Measurements from ENCODE around the gene AVL9.

The AVL9 gene

DNA sequence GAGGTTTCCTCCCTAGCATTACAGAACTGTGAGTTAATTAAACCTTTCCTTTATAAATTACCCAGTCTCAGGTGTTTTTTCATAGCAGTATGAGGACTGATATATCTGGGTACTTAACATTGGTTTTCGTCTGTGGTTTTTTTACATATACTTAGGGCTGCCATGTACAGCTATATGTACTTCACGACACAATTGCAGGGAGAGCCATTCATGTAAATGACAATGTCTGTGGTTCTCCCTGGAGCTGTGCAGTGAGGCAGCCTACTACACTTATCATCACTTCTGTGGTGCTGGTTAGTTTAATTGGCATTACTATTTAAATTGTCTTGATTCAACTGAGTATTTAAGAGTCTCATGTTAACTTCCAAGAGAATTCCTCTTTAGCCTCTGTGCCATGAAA is 40.7 kb downstream of the AVL9 start:
- Mint-ChIP-seq H3K9me3 (no peaks in the 10 kb centered on the region), H3K4me3 (no peak overlapping the region), H3K36me3 (ENCODE audit: low read depth) (peaks cover 42% of the 10 kb centered on the region), H3K4me1 (ENCODE audit: low read depth) (peaks cover 47% of the 10 kb centered on the region), H3K27me3 (no peaks in the 10 kb centered on the region), H3K27ac (peak overlapping the region; percentile 68)

DNA sequence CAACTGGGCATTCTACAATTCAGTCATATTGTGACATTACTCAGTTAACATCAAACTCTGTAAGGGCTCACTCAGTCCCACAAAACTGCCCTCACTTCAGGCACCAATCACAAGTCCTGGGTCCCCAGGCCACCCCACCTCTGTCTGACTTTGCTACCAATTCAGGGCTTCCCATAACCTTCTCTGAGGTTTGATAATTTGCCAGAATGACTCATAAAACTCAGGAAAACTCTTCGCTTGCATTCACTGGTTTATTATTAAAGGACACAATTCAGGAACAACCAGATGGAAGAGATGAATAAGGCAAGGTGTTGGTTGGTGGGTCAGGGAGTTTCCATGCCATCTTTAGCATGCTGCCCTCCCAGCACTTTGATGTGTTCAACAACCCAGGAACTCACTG is 41.3 kb downstream of the AVL9 start:
- Mint-ChIP-seq H3K9me3 (no peaks in the 10 kb centered on the region), H3K27ac (peak overlapping the region; percentile 68), H3K27me3 (no peaks in the 10 kb centered on the region), H3K36me3 (ENCODE audit: low read depth) (peaks cover 42% of the 10 kb centered on the region), H3K4me3 (no peak overlapping the region), H3K4me1 (ENCODE audit: low read depth) (peaks cover 47% of the 10 kb centered on the region)

DNA sequence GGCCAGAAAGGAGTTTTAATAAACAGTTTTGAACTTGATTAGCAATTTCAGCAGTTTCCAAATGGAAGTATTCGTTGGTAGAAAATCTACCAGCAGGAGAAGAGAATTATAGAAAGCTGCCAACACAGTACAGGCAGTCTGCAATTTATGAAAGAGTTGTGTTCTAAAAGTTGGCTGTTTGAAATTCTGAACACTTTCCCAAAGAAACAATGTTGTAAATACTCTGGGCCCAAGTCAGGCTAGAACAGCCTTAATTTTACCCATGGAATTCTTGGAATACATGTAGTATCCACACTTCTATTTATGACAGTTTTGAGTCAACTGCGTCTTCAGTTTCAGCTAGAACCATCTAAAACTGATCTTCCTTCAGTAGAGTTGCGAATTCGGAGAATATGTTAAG is 42.5 kb downstream of the AVL9 start:
- no peaks in the 10 kb centered on the region for H3K27me3 Mint-ChIP-seq
- no peaks in the 10 kb centered on the region for H3K9me3 Mint-ChIP-seq
- H3K4me1 Mint-ChIP-seq (ENCODE audit: low read depth): peaks cover 44% of the 10 kb centered on the region
- peaks cover 40% of the 10 kb centered on the region for H3K36me3 Mint-ChIP-seq (ENCODE audit: low read depth)
- no peak overlapping the region for H3K27ac Mint-ChIP-seq
- H3K4me3 Mint-ChIP-seq: no peak overlapping the region

DNA sequence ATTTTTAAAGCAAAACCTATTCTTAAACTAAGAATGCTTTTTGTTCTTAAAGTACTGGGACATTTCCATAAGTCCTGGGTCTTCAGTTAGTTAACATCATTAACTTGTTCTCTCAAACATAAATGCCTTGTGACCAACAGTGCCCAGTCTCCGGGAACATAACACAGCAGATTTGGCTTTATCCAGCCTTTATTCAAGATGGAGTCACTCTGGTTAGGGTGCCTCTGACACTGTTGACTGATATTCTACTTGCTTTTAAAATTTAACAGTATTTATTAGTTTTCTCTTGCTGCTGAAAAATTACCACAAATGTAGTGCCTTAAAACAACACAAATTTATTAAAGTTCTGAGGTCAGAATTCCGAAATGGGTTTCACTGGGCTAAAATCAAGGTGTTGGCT is 44.1 kb downstream of the AVL9 start:
- Mint-ChIP-seq H3K4me1 (ENCODE audit: low read depth) (peaks cover 37% of the 10 kb centered on the region), H3K9me3 (no peaks in the 10 kb centered on the region), H3K27me3 (no peaks in the 10 kb centered on the region), H3K27ac (peak overlapping the region; percentile 85), H3K4me3 (no peak overlapping the region), H3K36me3 (ENCODE audit: low read depth) (peaks cover 50% of the 10 kb centered on the region)

DNA sequence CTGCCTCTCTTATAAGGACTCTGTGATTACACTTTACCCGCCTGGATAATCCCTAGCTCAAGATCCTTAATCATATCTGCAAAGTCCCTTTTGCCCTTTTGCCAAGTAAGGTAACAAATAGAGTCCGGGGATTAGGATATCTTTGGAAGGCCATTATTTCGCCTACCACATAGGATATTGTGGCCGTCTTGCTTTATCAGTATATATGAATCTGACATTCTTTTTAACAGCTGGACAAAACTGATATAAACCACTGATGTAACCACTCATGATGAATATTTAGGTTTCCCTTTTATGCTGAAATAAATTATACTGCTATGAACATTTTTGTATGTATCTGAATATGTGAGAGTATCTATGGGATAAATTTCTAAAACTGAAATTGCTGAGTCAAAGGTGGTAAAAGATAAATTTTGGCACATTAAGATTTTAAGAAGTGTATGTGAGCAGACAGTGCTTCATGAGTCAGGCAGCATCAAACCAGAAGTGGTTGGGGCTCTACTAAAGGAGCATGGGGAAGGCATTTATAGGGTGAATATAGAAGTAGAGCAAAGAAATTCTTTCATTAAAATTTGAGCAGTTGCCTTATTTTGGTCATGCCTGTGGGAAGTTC is 44.7 kb downstream of the AVL9 start:
- peaks cover 54% of the 10 kb centered on the region for H3K36me3 Mint-ChIP-seq (ENCODE audit: low read depth)
- no peak overlapping the region for H3K4me3 Mint-ChIP-seq
- H3K9me3 Mint-ChIP-seq: no peaks in the 10 kb centered on the region
- H3K27me3 Mint-ChIP-seq: no peaks in the 10 kb centered on the region
- H3K27ac Mint-ChIP-seq: peak overlapping the region; percentile 85
- peaks cover 36% of the 10 kb centered on the region for H3K4me1 Mint-ChIP-seq (ENCODE audit: low read depth)

DNA sequence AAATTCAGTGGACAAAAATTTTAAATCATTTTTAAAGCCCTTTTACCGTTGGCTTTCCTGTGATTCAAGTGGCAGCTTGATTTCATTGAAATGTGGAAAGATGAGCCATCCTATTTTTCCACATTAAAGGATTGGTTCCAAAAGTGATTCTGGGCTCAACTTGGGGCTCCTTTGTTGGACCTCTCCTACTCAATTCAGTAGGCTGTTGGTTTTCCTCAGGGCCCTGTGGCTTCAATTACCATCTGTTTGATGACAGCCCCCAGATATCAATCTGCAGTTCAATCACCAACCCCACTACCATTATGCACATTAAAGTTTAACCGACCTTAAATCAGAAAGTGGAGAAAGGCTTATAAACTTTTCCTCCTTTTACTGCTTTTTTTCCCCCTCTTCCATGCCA is 47.3 kb downstream of the AVL9 start:
- no peaks in the 10 kb centered on the region for H3K27me3 Mint-ChIP-seq
- H3K4me3 Mint-ChIP-seq: no peak overlapping the region
- no peak overlapping the region for H3K27ac Mint-ChIP-seq
- H3K4me1 Mint-ChIP-seq (ENCODE audit: low read depth): peaks cover 18% of the 10 kb centered on the region
- H3K36me3 Mint-ChIP-seq (ENCODE audit: low read depth): peaks cover 52% of the 10 kb centered on the region
- H3K9me3 Mint-ChIP-seq: no peaks in the 10 kb centered on the region

DNA sequence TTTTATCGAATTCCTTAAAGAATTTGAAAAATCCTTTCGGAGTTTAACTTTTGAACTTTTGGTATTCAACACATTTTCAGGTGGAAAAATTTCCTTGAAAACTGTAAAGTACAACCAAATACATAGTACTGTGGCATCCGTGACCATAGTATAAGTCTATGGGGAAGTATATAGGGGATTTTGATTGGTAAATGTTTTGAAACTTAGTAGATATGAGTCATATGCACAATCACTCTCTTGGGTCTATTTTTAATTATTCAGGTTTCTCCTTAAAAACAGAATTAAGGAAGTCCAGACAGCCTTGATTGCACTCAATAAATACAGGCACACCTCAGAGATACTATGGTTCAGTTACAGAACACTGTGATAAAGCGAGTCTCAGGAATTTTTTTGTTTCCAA is 64.2 kb downstream of the AVL9 start:
- H3K36me3 Mint-ChIP-seq (ENCODE audit: low read depth): peaks cover 58% of the 10 kb centered on the region
- no peak overlapping the region for H3K27ac Mint-ChIP-seq

DNA sequence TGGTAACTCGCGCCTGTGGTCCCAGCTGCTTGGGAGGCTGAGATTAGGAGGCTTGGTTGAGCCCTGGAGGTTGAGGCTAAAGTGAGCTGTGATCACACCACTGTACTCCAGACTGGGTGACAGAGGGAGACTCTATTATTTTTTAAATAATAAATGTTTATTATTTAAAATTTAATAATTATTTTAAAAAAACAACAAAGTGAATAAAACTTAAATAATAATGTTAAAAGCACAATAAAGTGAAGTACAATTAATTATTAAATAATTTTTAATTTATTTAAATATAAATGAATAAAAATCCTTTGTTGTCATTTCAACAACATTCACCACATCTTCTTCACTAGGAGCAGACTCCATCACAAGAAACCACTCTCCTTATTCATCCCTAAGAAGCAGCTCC is 64.8 kb downstream of the AVL9 start:
- H3K9me3 Mint-ChIP-seq: no peaks in the 10 kb centered on the region
- peaks cover 58% of the 10 kb centered on the region for H3K36me3 Mint-ChIP-seq (ENCODE audit: low read depth)
- H3K27me3 Mint-ChIP-seq: no peaks in the 10 kb centered on the region
- no peak overlapping the region for H3K27ac Mint-ChIP-seq
- no peak overlapping the region for H3K4me3 Mint-ChIP-seq
- H3K4me1 Mint-ChIP-seq (ENCODE audit: low read depth): peaks cover 13% of the 10 kb centered on the region

More for the DNA sequence above, 64.2 kb downstream of the AVL9 start:
- Mint-ChIP-seq H3K4me3 (no peak overlapping the region), H3K27me3 (no peaks in the 10 kb centered on the region), H3K9me3 (no peaks in the 10 kb centered on the region), H3K4me1 (ENCODE audit: low read depth) (peaks cover 13% of the 10 kb centered on the region)

DNA sequence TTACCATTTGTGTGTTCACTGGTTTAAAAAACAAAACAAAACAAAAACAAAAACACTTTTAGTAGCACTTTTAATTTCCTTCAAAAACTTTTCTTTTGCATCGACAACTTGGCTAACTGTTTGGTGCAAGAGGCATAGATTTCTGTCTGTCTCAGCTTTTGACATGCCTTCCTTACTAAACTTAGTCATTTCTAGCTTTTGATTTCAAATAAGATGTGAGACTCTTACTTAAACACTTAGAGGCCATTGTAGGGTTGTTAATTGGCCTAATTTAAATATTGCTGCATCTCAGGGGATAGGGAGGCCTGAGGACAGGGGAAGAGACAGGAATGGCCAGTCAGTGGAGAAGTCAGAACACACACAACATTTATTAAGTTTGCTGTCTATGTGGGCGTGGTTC is 66.3 kb downstream of the AVL9 start:
- Mint-ChIP-seq H3K36me3 (ENCODE audit: low read depth) (peaks cover 55% of the 10 kb centered on the region), H3K4me1 (ENCODE audit: low read depth) (peaks cover 13% of the 10 kb centered on the region), H3K27me3 (no peaks in the 10 kb centered on the region), H3K4me3 (no peak overlapping the region), H3K9me3 (no peaks in the 10 kb centered on the region), H3K27ac (peak overlapping the region; percentile 43)

DNA sequence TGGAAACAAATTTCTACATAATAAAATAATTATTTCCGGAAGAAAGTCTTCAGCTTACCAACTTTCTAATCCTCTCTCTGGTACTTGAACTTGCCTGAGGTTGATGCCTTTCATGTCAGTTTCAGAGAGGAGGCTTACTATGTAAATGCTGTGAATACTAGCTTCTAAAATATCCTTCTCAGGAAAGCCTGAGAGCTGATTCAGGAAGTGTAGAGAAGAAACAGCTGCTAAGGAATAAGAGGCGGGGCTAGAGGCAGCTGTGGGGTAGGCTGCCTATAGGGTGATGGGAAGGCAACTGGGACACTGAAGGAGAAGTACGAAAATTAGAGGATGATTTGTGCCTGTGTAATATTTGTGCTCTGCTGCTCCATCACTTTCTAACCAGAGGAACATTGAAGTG is 69.3 kb downstream of the AVL9 start:
- H3K27me3 Mint-ChIP-seq: no peaks in the 10 kb centered on the region
- peaks cover 7% of the 10 kb centered on the region for H3K4me1 Mint-ChIP-seq (ENCODE audit: low read depth)
- no peaks in the 10 kb centered on the region for H3K9me3 Mint-ChIP-seq
- peaks cover 40% of the 10 kb centered on the region for H3K36me3 Mint-ChIP-seq (ENCODE audit: low read depth)
- no peak overlapping the region for H3K27ac Mint-ChIP-seq
- H3K4me3 Mint-ChIP-seq: no peak overlapping the region

DNA sequence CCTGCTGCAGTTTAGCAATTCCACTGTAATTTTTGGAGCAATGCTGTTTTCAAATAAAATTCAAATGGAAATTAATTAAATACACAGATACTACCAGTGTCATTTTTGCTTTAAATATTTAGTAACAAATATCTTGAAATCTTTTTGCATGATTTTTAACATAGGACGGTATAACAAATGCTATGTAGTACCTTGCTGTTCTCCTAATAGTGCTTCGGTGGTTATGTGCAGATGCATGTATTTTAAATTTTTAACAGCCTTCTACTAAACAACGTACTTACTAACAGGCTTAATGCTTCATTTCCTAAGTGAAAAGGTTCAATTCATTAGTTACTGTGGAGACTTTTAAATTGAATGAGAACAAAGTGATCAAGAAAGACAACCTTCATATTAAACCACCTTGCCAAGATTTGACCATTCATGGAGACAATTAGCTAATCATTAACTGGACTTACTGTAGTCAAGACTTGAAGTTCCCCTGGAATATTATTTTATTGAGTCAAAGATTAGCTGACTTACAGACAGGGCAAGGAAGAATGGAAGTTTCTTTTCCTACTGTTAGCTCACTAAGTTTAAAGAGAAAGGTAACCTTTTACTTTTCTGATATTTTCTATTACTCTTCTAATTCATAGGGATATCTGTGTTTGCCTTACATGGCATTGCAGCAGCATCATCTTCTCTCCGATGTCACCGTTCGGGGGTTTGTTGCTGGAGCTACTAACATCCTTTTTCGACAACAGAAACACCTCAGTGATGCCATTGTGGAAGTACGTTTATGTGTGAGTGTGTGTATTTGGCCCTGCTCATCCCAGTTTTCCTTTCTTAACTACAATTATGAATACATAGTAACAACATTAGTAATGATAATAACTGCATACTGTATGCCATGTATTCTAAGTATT is 74.3 kb downstream of the AVL9 start:
- no peak overlapping the region for H3K4me3 Mint-ChIP-seq
- no peaks in the 10 kb centered on the region for H3K4me1 Mint-ChIP-seq (ENCODE audit: low read depth)
- H3K27me3 Mint-ChIP-seq: no peaks in the 10 kb centered on the region
- H3K36me3 Mint-ChIP-seq (ENCODE audit: low read depth): peaks cover 33% of the 10 kb centered on the region
- peak overlapping the region; percentile 24 for H3K27ac Mint-ChIP-seq
- H3K9me3 Mint-ChIP-seq: no peaks in the 10 kb centered on the region

DNA sequence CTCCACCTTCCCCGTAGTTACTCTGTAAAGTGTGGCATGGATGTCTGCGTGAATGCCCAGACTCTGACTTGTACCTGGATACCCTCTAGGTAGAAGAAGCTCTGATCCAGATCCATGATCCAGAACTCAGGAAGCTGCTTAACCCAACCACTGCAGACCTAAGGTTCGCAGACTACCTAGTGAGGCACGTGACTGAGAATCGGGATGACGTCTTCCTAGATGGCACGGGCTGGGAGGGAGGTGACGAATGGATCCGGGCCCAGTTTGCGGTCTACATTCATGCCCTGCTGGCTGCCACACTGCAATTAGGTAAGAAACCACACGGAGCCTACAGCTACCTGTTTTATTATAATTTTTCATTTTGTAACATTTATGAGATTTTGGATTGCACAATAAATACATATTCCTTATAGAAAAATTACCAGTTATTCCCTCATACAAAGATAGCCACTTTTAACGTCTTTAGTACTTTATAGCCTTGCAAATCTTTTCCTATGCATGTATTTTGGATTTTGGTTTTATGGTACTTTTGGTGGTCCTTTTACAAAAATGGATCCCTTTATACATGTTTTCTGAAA is 77.9 kb downstream of the AVL9 start:
- no peaks in the 10 kb centered on the region for H3K9me3 Mint-ChIP-seq
- no peaks in the 10 kb centered on the region for H3K27me3 Mint-ChIP-seq
- no peak overlapping the region for H3K27ac Mint-ChIP-seq
- peaks cover 50% of the 10 kb centered on the region for H3K36me3 Mint-ChIP-seq (ENCODE audit: low read depth)
- no peaks in the 10 kb centered on the region for H3K4me1 Mint-ChIP-seq (ENCODE audit: low read depth)
- no peak overlapping the region for H3K4me3 Mint-ChIP-seq

DNA sequence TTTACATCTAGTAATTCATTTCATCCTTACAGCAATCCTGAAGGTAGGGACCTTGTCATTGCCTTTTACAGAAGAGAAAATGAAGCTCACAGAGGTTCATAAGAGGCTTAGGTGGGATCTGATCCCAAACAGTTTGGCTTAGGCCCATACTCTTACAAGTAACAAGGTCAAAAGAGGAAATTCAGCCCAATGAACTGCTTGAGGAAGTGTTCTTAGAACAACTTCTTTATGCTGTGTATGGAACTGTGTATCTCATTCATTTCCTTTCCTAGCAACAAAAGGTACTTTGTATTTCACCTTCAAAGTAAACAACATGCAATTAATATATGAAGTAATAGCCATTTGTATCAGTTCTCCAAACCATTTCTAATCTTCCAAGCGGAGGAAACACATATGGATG is 79.3 kb downstream of the AVL9 start:
- no peak overlapping the region for H3K4me3 Mint-ChIP-seq

DNA sequence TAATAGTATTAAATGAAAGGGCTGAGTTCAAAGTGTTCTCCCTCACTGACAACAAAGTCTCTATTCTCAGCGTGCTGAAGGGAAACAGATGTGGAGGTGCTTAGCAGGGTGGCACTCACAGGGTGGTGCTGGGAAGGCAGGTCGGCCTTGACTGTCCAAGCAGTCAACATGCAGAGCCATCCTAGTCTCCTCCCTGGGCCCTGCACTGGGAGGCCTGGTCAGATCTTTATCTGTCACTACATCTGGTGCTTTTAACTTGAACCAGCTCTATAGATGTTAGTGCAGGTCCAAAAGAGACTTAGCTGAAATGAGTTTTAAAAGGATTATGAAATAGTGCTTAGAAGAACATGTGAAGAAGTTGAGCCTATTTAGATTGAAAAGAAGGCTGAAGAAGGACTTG is 82.1 kb downstream of the AVL9 start:
- Mint-ChIP-seq H3K27me3 (no peaks in the 10 kb centered on the region), H3K4me3 (no peak overlapping the region), H3K27ac (no peak overlapping the region), H3K9me3 (no peaks in the 10 kb centered on the region), H3K36me3 (ENCODE audit: low read depth) (peaks cover 58% of the 10 kb centered on the region), H3K4me1 (ENCODE audit: low read depth) (no peaks in the 10 kb centered on the region)

More for the DNA sequence above, 79.3 kb downstream of the AVL9 start:
- no peak overlapping the region for H3K27ac Mint-ChIP-seq
- no peaks in the 10 kb centered on the region for H3K27me3 Mint-ChIP-seq
- H3K9me3 Mint-ChIP-seq: no peaks in the 10 kb centered on the region
- H3K36me3 Mint-ChIP-seq (ENCODE audit: low read depth): peaks cover 53% of the 10 kb centered on the region
- H3K4me1 Mint-ChIP-seq (ENCODE audit: low read depth): no peaks in the 10 kb centered on the region

DNA sequence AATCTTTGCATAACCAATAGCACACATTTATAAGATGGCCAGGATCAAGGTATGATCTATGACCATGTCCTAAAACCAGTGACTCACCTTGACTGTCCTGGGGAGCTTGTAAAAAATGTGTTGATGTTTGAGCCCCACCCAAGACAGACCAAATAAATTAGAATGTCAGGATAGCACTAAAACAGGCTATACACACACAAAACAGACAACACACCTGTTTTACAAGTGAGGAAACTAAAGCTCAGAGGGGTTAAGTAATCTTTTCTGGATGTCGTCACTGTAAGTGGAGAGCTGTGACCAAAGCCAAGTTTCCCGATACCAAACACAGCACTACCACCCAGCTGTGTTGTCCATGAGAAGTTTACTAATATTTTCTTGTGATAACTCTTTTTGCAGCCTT is 84.5 kb downstream of the AVL9 start:
- H3K4me1 Mint-ChIP-seq (ENCODE audit: low read depth): no peaks in the 10 kb centered on the region
- peaks cover 58% of the 10 kb centered on the region for H3K36me3 Mint-ChIP-seq (ENCODE audit: low read depth)
- H3K4me3 Mint-ChIP-seq: no peak overlapping the region
- H3K27me3 Mint-ChIP-seq: no peaks in the 10 kb centered on the region
- no peaks in the 10 kb centered on the region for H3K9me3 Mint-ChIP-seq
- no peak overlapping the region for H3K27ac Mint-ChIP-seq

All from stimulated activated naive CD8-positive, alpha-beta T cell treated with anti-CD3 and anti-CD28 coated beads, Interleukin-15, Interleukin-2, amounts not matched to agents 100 ng/mL and 50 ng/mL, for 24 hours (primary cell).